BJ (cell line): ENCODE data around the gene ITPR3. TPM values are rescaled to one million over a fixed set of nuclear protein-coding genes. Genes with fewer than 3 reads are reported as not detected.

ENCODE experiments used
- CTCF ChIA-PET: fragments of 350-600 bp; formaldehyde crosslinking; extraction: SDS; loops from one replicate; lab custom pipeline; 2021; ENCODE audit warnings: antibody characterized with exemption, inconsistent platforms; lab: Yijun Ruan, JAX
- POLR2A ChIA-PET: fragments of 300-600 bp; sonication (Branson Sonifier 250); formaldehyde crosslinking; extraction: SDS; loops from one replicate; lab custom pipeline; 2021; ENCODE audit warnings: antibody characterized with exemption; lab: Charles Lee
- DNase-seq: peaks from one replicate; pipeline ENCODE4 v3.0.0-alpha.2; 2011; ENCODE audit warnings: low read depth
- H3K27me3 ChIP-seq: 2 replicates; pipeline ENCODE4 v1.6.0; 2011; ENCODE audit warnings: low read length; ENCODE audit not compliant: control insufficient read depth, insufficient read depth
- H3K36me3 ChIP-seq: 2 replicates; pipeline ENCODE4 v1.5.1; 2011; ENCODE audit warnings: low read length; ENCODE audit not compliant: control insufficient read depth, insufficient read depth
- H3K4me3 ChIP-seq: 2 replicates; pipeline ENCODE4 v1.5.1; 2011; ENCODE audit warnings: low read depth, mild to moderate bottlenecking, control low read depth, low read length
- polyA plus RNA-seq: library from polyadenylated mRNA; depleted of rRNA; stranded (reverse); fragments of >200 nt; gene quantifications from 2 replicates; pipeline ENCODE4 v1.2.3, GENCODE V29; 2011; rRNA removed
- small RNA-seq: library from RNA; depleted of rRNA; stranded (forward); fragments of <200 nt; gene quantifications from one replicate; pipeline ENCODE3, GENCODE V24; 2012; ENCODE audit warnings: low replicate concordance, low read depth; ENCODE audit not compliant: insufficient read length
- TF ChIP-seq, protein P1 (sequence below): IDR thresholded peaks from 2 replicates; pipeline ENCODE4 v1.5.1; 2011; ENCODE audit warnings: low read depth, mild to moderate bottlenecking, control low read depth, inconsistent platforms, low read length, moderate library complexity; ENCODE audit not compliant: insufficient read depth

The ITPR3 gene
- polyA plus RNA-seq, 1 experiment = 16.6 TPM

DNA sequence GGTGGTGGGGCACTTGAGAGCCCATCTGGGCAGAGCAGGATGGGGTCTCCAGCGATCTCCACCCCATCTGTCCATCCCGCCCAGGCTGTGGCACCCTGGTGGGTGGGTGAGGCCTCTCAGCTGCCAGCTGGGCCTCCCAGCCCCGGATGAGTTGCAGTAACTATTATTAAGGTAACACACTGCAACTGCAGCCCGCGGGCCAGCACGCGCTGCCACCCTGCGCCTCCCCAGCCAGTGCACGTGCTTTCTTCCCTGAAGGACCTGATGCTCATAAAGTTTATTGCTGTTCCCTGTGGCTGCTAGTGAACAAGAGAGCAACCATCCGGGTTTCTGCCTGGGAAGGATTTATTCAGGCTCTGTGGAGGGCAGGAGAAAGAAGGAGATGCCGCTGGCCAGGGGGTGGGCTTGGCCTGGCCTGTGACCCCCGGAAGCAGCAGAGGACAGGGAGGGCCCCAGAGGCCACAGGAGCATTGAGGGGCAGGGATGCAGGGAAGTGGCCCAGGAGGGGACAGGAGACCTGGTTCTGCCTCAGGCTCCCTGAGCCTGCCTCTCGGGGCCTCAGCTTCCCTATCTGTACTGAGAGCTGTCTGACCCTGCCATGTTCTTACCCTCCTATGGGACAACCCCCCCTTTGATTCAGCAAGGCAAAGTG lies 123.9 kb downstream of the ITPR3 start:
- POLR2A ChIA-PET = no interaction called here
- TF ChIP-seq, protein P1, sequence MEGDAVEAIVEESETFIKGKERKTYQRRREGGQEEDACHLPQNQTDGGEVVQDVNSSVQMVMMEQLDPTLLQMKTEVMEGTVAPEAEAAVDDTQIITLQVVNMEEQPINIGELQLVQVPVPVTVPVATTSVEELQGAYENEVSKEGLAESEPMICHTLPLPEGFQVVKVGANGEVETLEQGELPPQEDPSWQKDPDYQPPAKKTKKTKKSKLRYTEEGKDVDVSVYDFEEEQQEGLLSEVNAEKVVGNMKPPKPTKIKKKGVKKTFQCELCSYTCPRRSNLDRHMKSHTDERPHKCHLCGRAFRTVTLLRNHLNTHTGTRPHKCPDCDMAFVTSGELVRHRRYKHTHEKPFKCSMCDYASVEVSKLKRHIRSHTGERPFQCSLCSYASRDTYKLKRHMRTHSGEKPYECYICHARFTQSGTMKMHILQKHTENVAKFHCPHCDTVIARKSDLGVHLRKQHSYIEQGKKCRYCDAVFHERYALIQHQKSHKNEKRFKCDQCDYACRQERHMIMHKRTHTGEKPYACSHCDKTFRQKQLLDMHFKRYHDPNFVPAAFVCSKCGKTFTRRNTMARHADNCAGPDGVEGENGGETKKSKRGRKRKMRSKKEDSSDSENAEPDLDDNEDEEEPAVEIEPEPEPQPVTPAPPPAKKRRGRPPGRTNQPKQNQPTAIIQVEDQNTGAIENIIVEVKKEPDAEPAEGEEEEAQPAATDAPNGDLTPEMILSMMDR = no peak
- Histone ChIP-seq H3K4me3 (no peak overlapping the region), H3K36me3 (no peaks in the 10 kb centered on the region), H3K27me3 (no peaks in the 10 kb centered on the region)
- DNase-seq = no peak
- CTCF ChIA-PET = interaction anchor here (0.5 to 24.3 kb wide), 24 partner anchors 9 to 590 kb away, joined by 3 to 567 read pairs (median 6); partner anchors contain the start of gene UQCC2

GRCh38 chr6:33745548-33745947 lies 124.4 kb downstream of the ITPR3 start:
- CTCF ChIA-PET = interaction anchor here (1.0 to 24.3 kb wide), 16 partner anchors 8 to 410 kb away, joined by 3 to 567 read pairs (median 6); partner anchors contain the start of gene UQCC2
- H3K36me3 ChIP-seq = no peaks in the 10 kb centered on the region
- H3K27me3 ChIP-seq = no peaks in the 10 kb centered on the region
- POLR2A ChIA-PET = no interaction called here
- DNase-seq = no peak
- TF ChIP-seq, protein P1 = no peak
- no peak overlapping the region for H3K4me3 ChIP-seq

Small RNA genes lying within 50 kb of the gene (small RNA-seq; reads per million reads assigned to genes)
- not detected for gene MIR3934

Other genes with a start within 250 kb of the ITPR3 start
- 24.2 and 32.4 TPM in 2 replicates for gene KIFC1, start 229.5 kb upstream of the ITPR3 start, polyA plus RNA-seq
- gene PHF1, start 210.3 kb upstream of the ITPR3 start, polyA plus RNA-seq = 37.8 and 54.6 TPM in 2 replicates
- 347 and 369 TPM in 2 replicates for gene CUTA, start 203.2 kb upstream of the ITPR3 start, polyA plus RNA-seq
- gene SYNGAP1, start 201.3 kb upstream of the ITPR3 start, polyA plus RNA-seq = 4.2 and 5.7 TPM in 2 replicates
- 4.4 and 5.7 TPM in 2 replicates for gene ZBTB9, start 166.7 kb upstream of the ITPR3 start, polyA plus RNA-seq
- gene BAK1, start 41.0 kb upstream of the ITPR3 start, polyA plus RNA-seq = 16.6 and 24.5 TPM in 2 replicates
- 51.7 and 66.5 TPM in 2 replicates for gene UQCC2, start 90.4 kb downstream of the ITPR3 start, polyA plus RNA-seq
- 0.58 and 0.75 TPM in 2 replicates for gene IP6K3, start 125.6 kb downstream of the ITPR3 start, polyA plus RNA-seq
- gene LEMD2, start 167.8 kb downstream of the ITPR3 start, polyA plus RNA-seq = 59.8 and 62.2 TPM in 2 replicates
- gene MLN, start 182.7 kb downstream of the ITPR3 start, polyA plus RNA-seq = not detected in 2 replicates